B cell (primary cell): ENCODE data around the gene RAD51B.

Source experiments
- EZH2 ChIP-seq: IDR thresholded peaks from 2 replicates; pipeline ENCODE4 v1.6.1; 2012; ENCODE audit warnings: borderline replicate concordance, low read depth, mild to moderate bottlenecking, moderate library complexity, low read length; ENCODE audit not compliant: insufficient read depth, poor library complexity, severe bottlenecking
- TF ChIP-seq, protein P1 (sequence below): fragments of 200-600 bp; IDR thresholded peaks from one replicate; pipeline ENCODE4 v1.8.0; 2022; ENCODE audit warnings: antibody characterized with exemption, mild to moderate bottlenecking

- TF ChIP-seq, protein P1, sequence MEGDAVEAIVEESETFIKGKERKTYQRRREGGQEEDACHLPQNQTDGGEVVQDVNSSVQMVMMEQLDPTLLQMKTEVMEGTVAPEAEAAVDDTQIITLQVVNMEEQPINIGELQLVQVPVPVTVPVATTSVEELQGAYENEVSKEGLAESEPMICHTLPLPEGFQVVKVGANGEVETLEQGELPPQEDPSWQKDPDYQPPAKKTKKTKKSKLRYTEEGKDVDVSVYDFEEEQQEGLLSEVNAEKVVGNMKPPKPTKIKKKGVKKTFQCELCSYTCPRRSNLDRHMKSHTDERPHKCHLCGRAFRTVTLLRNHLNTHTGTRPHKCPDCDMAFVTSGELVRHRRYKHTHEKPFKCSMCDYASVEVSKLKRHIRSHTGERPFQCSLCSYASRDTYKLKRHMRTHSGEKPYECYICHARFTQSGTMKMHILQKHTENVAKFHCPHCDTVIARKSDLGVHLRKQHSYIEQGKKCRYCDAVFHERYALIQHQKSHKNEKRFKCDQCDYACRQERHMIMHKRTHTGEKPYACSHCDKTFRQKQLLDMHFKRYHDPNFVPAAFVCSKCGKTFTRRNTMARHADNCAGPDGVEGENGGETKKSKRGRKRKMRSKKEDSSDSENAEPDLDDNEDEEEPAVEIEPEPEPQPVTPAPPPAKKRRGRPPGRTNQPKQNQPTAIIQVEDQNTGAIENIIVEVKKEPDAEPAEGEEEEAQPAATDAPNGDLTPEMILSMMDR: no peak
- TF ChIP-seq EZH2: no peak
These were observed 397.4 kb downstream of the RAD51B start for GRCh38 chr14:68216957-68217356.
